ENCODE measurements around the gene PDCD6IP. TPM values are rescaled to one million over a fixed set of nuclear protein-coding genes. Genes with fewer than 3 reads are reported as not detected.

The PDCD6IP gene
- polyA plus RNA-seq: 196 and 238 TPM in 2 replicates
- 199 and 279 TPM in 2 replicates for polyA minus RNA-seq

GRCh38 chr3:33798418-33799201, at the start of gene PDCD6IP:
Gene PDCD6IP (plus strand): TSS chr3:33798630. CDS start chr3:33798729, 99 bp downstream.
- peak within 1 kb of the TSS; percentile 92 for H2AFZ ChIP-seq (ENCODE audit: low read depth, low read length)
- H4K20me1 ChIP-seq (ENCODE audit: insufficient read depth): no peaks in the 10 kb centered on the region
- no peaks in the 10 kb centered on the region for H3F3A ChIP-seq (ENCODE audit: insufficient read depth, low read length, poor library complexity, severe bottlenecking)
- no peaks in the 10 kb centered on the region for H3K9me3 ChIP-seq (ENCODE audit: low read length)
- peak within 1 kb of the TSS; percentile 75 for H3K27ac ChIP-seq (ENCODE audit: low read length)
- H3K9me2 ChIP-seq (ENCODE audit: insufficient read depth, low read length): no peaks in the 10 kb centered on the region
- H3K9ac ChIP-seq (ENCODE audit: low read length): peak within 1 kb of the TSS; percentile 84
- no peaks in the 10 kb centered on the region for H3K27me3 ChIP-seq (ENCODE audit: insufficient read depth, low read depth, low read length)
- peaks cover 34% of the 10 kb centered on the region for H3K79me2 ChIP-seq (replicated peaks; ENCODE audit: insufficient read depth, low read length)
- peak within 1 kb of the TSS; percentile 79 for H3K4me3 ChIP-seq (ENCODE audit: low read length)
- peak within 1 kb of the TSS; percentile 96 for H3K4me2 ChIP-seq (ENCODE audit: low read length)
- TF ChIP-seq EP300 (conservative IDR thresholded peaks at IDR 0.05; ENCODE audit: poor library complexity, severe bottlenecking): peak; percentile 53
- peak; percentile 68 for TF ChIP-seq REST (IDR thresholded peaks at IDR 0.05; ENCODE audit: borderline replicate concordance)
- peak; percentile 87 for TF ChIP-seq MXI1 (conservative IDR thresholded peaks at IDR 0.05; ENCODE audit: poor library complexity, severe bottlenecking)
- peak; percentile 95 for TF ChIP-seq POLR2AphosphoS5 (IDR thresholded peaks at IDR 0.05)
- TF ChIP-seq EZH2 (IDR thresholded peaks at IDR 0.05; ENCODE audit: borderline replicate concordance, insufficient read depth, low read length, poor library complexity, severe bottlenecking): no peak
- TF ChIP-seq TAF1 (IDR thresholded peaks at IDR 0.05; ENCODE audit: low read depth): no peak
- TF ChIP-seq CTCF (IDR thresholded peaks at IDR 0.05; ENCODE audit: poor library complexity, severe bottlenecking): peak; percentile 62
- no peaks in the 10 kb centered on the region for H3K36me3 ChIP-seq (ENCODE audit: insufficient read depth, low read length)

GRCh38 chr3:33749546-33750210, 48.8 kb upstream of the PDCD6IP start:
- TF ChIP-seq POLR2AphosphoS5 (IDR thresholded peaks at IDR 0.05) (no peak), MXI1 (conservative IDR thresholded peaks at IDR 0.05; ENCODE audit: poor library complexity, severe bottlenecking) (no peak), EZH2 (IDR thresholded peaks at IDR 0.05; ENCODE audit: borderline replicate concordance, insufficient read depth, low read length, poor library complexity, severe bottlenecking) (no peak), CTCF (IDR thresholded peaks at IDR 0.05; ENCODE audit: poor library complexity, severe bottlenecking) (no peak), RAD21 (conservative IDR thresholded peaks at IDR 0.05) (no peak), TAF1 (IDR thresholded peaks at IDR 0.05; ENCODE audit: low read depth) (no peak), EP300 (conservative IDR thresholded peaks at IDR 0.05; ENCODE audit: poor library complexity, severe bottlenecking) (no peak), SMC3 (conservative IDR thresholded peaks at IDR 0.05; ENCODE audit: poor library complexity) (no peak), REST (IDR thresholded peaks at IDR 0.05; ENCODE audit: borderline replicate concordance) (no peak)
- Histone ChIP-seq H2AFZ (ENCODE audit: low read depth, low read length) (no peak overlapping the region), H3K9me2 (ENCODE audit: insufficient read depth, low read length) (no peaks in the 10 kb centered on the region)

More at GRCh38 chr3:33749546-33750210, 48.8 kb upstream of the PDCD6IP start:
- Histone ChIP-seq H3K4me3 (ENCODE audit: low read length) (no peak overlapping the region), H3F3A (ENCODE audit: insufficient read depth, low read length, poor library complexity, severe bottlenecking) (no peaks in the 10 kb centered on the region), H4K20me1 (ENCODE audit: insufficient read depth) (no peaks in the 10 kb centered on the region), H3K9me3 (ENCODE audit: low read length) (no peaks in the 10 kb centered on the region), H3K27ac (ENCODE audit: low read length) (no peak overlapping the region), H3K9ac (ENCODE audit: low read length) (no peak overlapping the region), H3K79me2 (replicated peaks; ENCODE audit: insufficient read depth, low read length) (no peaks in the 10 kb centered on the region), H3K27me3 (ENCODE audit: insufficient read depth, low read depth, low read length) (no peaks in the 10 kb centered on the region), H3K36me3 (ENCODE audit: insufficient read depth, low read length) (no peaks in the 10 kb centered on the region), H3K4me2 (ENCODE audit: low read length) (no peak overlapping the region)
